Smooth muscle cell (in vitro differentiated cells): Measurements from ENCODE around the gene TRA2B. TPM values are rescaled to one million over a fixed set of nuclear protein-coding genes. Genes with fewer than 3 reads are reported as not detected.
A peak's percentile ranks its signal among the peaks of the same experiment; 100 is the strongest.

ENCODE experiments used
- DNase-seq: peaks from one replicate; lab custom pipeline; 2025; ENCODE audit not compliant: unreplicated experiment; lab: John Stamatoyannopoulos, UW
- H2AFZ ChIP-seq: fragments of 200-600 bp; sonication (generic); 2 replicates; pipeline ENCODE4 v1.6.0; 2016; ENCODE audit warnings: antibody characterized with exemption, low read depth, mild to moderate bottlenecking
- H3F3A ChIP-seq: fragments of 200-600 bp; sonication (generic); 2 replicates; pipeline ENCODE4 v1.6.0; 2017; ENCODE audit warnings: antibody characterized with exemption, low read depth
- H3K27ac ChIP-seq: fragments of 200-600 bp; sonication (generic); 2 replicates; pipeline ENCODE4 v1.5.1; 2016; ENCODE audit warnings: low read depth, mild to moderate bottlenecking
- H3K27me3 ChIP-seq: fragments of 200-600 bp; sonication (generic); 2 replicates; pipeline ENCODE4 v1.6.1; 2016; ENCODE audit warnings: low read depth, mild to moderate bottlenecking
- H3K36me3 ChIP-seq: fragments of 200-600 bp; sonication (generic); 2 replicates; pipeline ENCODE4 v1.5.1; 2016; ENCODE audit warnings: low read depth
- H3K4me1 ChIP-seq: fragments of 200-600 bp; sonication (generic); 2 replicates; pipeline ENCODE4 v1.5.1; 2016; ENCODE audit warnings: low read depth
- H3K4me2 ChIP-seq: fragments of 200-600 bp; sonication (generic); 2 replicates; pipeline ENCODE4 v1.6.0; 2016; ENCODE audit warnings: mild to moderate bottlenecking
- H3K4me3 ChIP-seq: fragments of 200-600 bp; sonication (generic); 2 replicates; pipeline ENCODE4 v1.5.1; 2016; ENCODE audit warnings: mild to moderate bottlenecking
- H3K79me2 ChIP-seq: fragments of 200-600 bp; sonication (generic); 2 replicates; pipeline ENCODE4 v1.6.0; 2016; ENCODE audit warnings: low read depth, mild to moderate bottlenecking
- H3K9ac ChIP-seq: fragments of 200-600 bp; sonication (generic); 2 replicates; pipeline ENCODE4 v1.6.0; 2016; ENCODE audit warnings: low read depth
- H3K9me3 ChIP-seq: fragments of 200-600 bp; sonication (generic); replicated peaks from 2 replicates; pipeline ENCODE4 v1.5.1; 2016; ENCODE audit warnings: low read depth
- H4K20me1 ChIP-seq: fragments of 200-600 bp; sonication (generic); 2 replicates; pipeline ENCODE4 v1.6.0; 2016; ENCODE audit warnings: low read depth
- WGBS: methylation state at CpG from one replicate; pipeline ENCODE4 v1.1.7; 2016; ENCODE audit warnings: low lambda C conversion rate; 5-methylcytosine and 5-hydroxymethylcytosine counted together
- polyA plus RNA-seq: library from polyadenylated mRNA; unstranded; fragments of >200 nt; fragmentation: Nextera tagmentation; extraction: Ambion mirVana; gene quantifications from 2 replicates; pipeline ENCODE4 v1.2.1, GENCODE V29; 2016
- total RNA-seq: library from RNA; depleted of rRNA; stranded (reverse); fragments of >200 nt; gene quantifications from 2 replicates; pipeline ENCODE4 v1.2.3, GENCODE V29; 2014
- TF ChIP-seq, protein P1 (sequence below): fragments of 200-600 bp; sonication (generic); IDR thresholded peaks from 2 replicates; pipeline ENCODE4 v1.5.1; 2017; ENCODE audit warnings: borderline replicate concordance, mild to moderate bottlenecking, antibody characterized with exemption; ENCODE audit not compliant: insufficient read depth, poor library complexity, severe bottlenecking

Gene TRA2B
- total and polyA plus RNA-seq, 2 experiments from 2014 or later, result 119 to 265 TPM

DNA sequence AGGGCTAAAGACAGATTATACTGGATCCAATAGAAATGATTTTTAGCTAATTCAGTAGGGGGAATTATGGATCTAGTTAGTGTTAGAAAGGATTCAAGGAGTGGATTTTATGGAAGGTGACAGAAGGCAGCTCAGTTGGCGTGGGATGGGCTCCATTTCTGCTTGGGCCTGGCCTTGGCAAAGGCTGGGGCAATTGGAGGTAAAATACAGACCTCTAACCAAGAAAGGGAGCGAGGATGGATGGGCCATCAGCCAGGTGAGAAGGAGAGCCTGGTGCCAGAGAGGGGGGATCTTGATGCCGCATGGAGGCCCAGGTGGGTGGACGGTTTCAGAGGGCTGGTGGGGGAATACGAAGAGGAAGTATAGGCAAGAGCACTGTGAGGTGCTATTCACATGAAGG, 40.7 kb upstream of the TRA2B start:
- peaks cover 3% of the 10 kb centered on the region for H3F3A ChIP-seq
- no peaks in the 10 kb centered on the region for H3K36me3 ChIP-seq
- H2AFZ ChIP-seq, result no peak overlapping the region
- H4K20me1 ChIP-seq, result no peaks in the 10 kb centered on the region
- no peak overlapping the region for H3K9ac ChIP-seq
- H3K4me1 ChIP-seq, result no peaks in the 10 kb centered on the region
- H3K9me3 ChIP-seq, result no peaks in the 10 kb centered on the region
- TF ChIP-seq, protein P1, sequence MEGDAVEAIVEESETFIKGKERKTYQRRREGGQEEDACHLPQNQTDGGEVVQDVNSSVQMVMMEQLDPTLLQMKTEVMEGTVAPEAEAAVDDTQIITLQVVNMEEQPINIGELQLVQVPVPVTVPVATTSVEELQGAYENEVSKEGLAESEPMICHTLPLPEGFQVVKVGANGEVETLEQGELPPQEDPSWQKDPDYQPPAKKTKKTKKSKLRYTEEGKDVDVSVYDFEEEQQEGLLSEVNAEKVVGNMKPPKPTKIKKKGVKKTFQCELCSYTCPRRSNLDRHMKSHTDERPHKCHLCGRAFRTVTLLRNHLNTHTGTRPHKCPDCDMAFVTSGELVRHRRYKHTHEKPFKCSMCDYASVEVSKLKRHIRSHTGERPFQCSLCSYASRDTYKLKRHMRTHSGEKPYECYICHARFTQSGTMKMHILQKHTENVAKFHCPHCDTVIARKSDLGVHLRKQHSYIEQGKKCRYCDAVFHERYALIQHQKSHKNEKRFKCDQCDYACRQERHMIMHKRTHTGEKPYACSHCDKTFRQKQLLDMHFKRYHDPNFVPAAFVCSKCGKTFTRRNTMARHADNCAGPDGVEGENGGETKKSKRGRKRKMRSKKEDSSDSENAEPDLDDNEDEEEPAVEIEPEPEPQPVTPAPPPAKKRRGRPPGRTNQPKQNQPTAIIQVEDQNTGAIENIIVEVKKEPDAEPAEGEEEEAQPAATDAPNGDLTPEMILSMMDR, result no peak
- H3K79me2 ChIP-seq, result no peaks in the 10 kb centered on the region
- no peak overlapping the region for H3K4me3 ChIP-seq
- H3K27ac ChIP-seq, result no peak overlapping the region
- H3K4me2 ChIP-seq, result no peak overlapping the region
- H3K27me3 ChIP-seq, result no peaks in the 10 kb centered on the region
- no peak for DNase-seq
- WGBS, result 96% methylated on average over 5 of the region's 5 CpGs

DNA sequence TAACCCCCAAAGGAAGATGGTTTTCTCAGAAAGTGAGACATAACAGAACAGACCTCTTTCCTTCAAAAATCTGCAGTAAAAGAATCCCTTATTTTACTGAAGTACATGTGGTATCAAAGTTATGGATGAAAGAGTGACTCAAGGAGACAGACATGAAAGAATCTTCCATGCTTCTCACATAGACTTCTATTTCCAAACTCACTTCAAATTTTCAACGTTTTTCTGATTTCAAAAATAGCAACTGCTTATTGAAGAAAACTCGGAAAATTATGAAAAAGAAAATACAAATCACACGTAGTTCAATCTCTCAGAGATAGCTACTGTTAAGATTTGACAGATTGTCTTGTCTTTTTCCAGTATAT, 39.8 kb upstream of the TRA2B start:
- no peak overlapping the region for H3K4me2 ChIP-seq
- TF ChIP-seq, protein P1, result no peak
- H3K9ac ChIP-seq, result no peak overlapping the region
- no peak for DNase-seq
- H3K36me3 ChIP-seq, result no peaks in the 10 kb centered on the region
- WGBS, result 30% methylated on average over 3 of the region's 3 CpGs
- H3K4me3 ChIP-seq, result no peak overlapping the region
- H3K4me1 ChIP-seq, result no peaks in the 10 kb centered on the region
- H3K79me2 ChIP-seq, result no peaks in the 10 kb centered on the region
- no peaks in the 10 kb centered on the region for H3K9me3 ChIP-seq
- H2AFZ ChIP-seq, result no peak overlapping the region
- H4K20me1 ChIP-seq, result no peaks in the 10 kb centered on the region
- H3K27ac ChIP-seq, result no peak overlapping the region
- no peaks in the 10 kb centered on the region for H3K27me3 ChIP-seq
- peaks cover 3% of the 10 kb centered on the region for H3F3A ChIP-seq

DNA sequence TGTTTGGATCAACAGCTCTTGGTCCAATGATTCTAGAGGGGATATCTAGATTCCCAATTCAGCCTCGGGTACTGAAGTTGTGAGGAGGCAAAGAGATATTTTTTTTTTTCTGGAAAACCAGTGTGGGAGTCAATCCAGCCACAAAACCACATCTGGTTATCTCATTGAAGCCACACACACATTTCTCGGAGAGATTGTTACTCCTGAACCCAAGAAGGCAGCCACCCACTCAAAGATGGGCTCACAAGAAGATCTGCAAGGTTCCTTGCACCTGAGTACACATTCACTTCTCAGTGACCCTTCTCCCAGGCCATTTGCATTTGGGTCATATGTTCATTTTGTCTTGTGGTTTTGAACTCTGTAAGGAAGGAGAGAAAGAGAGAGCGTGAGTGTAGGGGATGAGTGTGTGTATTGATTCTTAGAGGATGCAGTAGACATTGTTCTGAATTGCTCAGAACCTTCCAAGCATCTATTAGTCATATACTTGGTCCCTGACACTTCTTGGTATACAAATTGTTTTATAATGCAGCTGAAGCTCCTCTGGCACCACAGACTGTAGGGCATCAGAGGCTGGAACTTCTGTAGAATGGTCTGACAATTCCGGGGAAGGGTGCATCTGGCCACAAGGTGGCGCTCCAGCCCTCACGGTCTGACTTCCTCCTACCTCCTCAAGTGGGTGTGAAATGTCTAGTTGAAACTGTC, 39.3 kb upstream of the TRA2B start:
- Histone ChIP-seq H3K4me2 (peak overlapping the region; percentile 18), H3K27me3 (no peaks in the 10 kb centered on the region), H3K27ac (no peak overlapping the region), H2AFZ (no peak overlapping the region), H3K9me3 (no peaks in the 10 kb centered on the region), H3F3A (peaks cover 3% of the 10 kb centered on the region), H4K20me1 (no peaks in the 10 kb centered on the region), H3K4me3 (no peak overlapping the region), H3K36me3 (no peaks in the 10 kb centered on the region), H3K4me1 (no peaks in the 10 kb centered on the region), H3K9ac (no peak overlapping the region), H3K79me2 (no peaks in the 10 kb centered on the region)
- DNase-seq, result peak; percentile 29
- TF ChIP-seq, protein P1, result peak; percentile 92
- 30% methylated on average over 6 of the region's 6 CpGs for WGBS

DNA sequence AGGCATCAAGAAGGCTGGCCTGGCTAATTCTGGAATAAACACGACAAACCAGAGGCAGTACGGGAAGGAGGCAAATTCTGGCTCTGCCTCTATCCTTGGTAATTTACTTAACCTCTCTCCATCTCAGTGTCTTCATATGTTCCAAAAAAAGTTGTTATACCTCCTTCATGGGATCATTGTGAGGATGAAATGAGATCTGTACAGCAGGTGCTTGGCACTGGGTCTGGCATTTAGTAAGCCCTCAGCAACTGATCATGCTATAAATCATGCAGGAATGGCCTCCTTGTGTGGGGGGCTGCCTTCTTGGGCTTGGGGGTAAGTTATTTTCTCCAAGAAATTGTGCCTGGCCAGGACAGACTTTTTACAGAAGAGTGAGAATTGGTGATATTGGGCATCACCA, 38.3 kb upstream of the TRA2B start:
- TF ChIP-seq, protein P1, result no peak
- no peaks in the 10 kb centered on the region for H3K4me1 ChIP-seq
- H3K9ac ChIP-seq, result no peak overlapping the region
- H3K79me2 ChIP-seq, result no peaks in the 10 kb centered on the region
- no peak overlapping the region for H3K4me3 ChIP-seq
- no peak overlapping the region for H2AFZ ChIP-seq
- no peaks in the 10 kb centered on the region for H4K20me1 ChIP-seq
- no peaks in the 10 kb centered on the region for H3K27me3 ChIP-seq
- H3F3A ChIP-seq, result peaks cover 3% of the 10 kb centered on the region
- no peaks in the 10 kb centered on the region for H3K36me3 ChIP-seq
- H3K4me2 ChIP-seq, result no peak overlapping the region
- WGBS, result 88% methylated on average over 2 of the region's 2 CpGs
- no peak overlapping the region for H3K27ac ChIP-seq
- DNase-seq, result no peak
- H3K9me3 ChIP-seq, result no peaks in the 10 kb centered on the region
